Measurements from ENCODE around the gene HIGD2A.

HIGD2A gene

GRCh38 chr5:176382721-176383120 is 5.8 kb upstream of the HIGD2A start:
- no peak for DNase-seq (ENCODE audit: low read depth)
- TF ChIP-seq CTCF (IDR thresholded peaks at IDR 0.05; ENCODE audit: control insufficient read depth, insufficient read depth, low read depth, low read length, missing control alignments): no peak
- no peak overlapping the region for H3K4me3 ChIP-seq (ENCODE audit: control insufficient read depth, low read depth, low read length)

GRCh38 chr5:176383248-176383905 is 5.2 kb upstream of the HIGD2A start:
- no peak for DNase-seq (ENCODE audit: low read depth)
- no peak overlapping the region for H3K4me3 ChIP-seq (ENCODE audit: control insufficient read depth, low read depth, low read length)
- TF ChIP-seq CTCF (IDR thresholded peaks at IDR 0.05; ENCODE audit: control insufficient read depth, insufficient read depth, low read depth, low read length, missing control alignments): no peak

DNA sequence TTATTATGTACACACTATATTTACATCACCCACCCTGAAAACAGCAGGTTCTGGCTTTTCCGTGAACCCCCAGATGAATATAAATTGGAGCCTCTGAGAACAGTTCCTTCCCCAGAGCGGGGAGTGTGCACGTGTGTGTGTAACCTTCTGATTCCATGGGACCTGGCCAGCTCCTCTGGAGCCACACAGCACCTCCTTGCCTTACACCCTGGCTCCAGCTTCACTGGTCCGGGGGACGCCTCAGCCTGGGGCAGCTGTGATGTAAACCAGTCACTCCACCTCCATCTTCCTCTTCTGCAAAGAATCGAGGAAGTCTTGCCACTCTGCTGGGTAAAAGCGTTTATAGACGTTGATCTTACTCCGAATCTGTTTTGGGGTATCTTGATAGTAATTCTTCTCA is 4.6 kb upstream of the HIGD2A start:
- no peak for DNase-seq (ENCODE audit: low read depth)
- TF ChIP-seq CTCF (IDR thresholded peaks at IDR 0.05; ENCODE audit: control insufficient read depth, insufficient read depth, low read depth, low read length, missing control alignments): no peak
- no peak overlapping the region for H3K4me3 ChIP-seq (ENCODE audit: control insufficient read depth, low read depth, low read length)

GRCh38 chr5:176384366-176384930 is 4.1 kb upstream of the HIGD2A start:
- H3K4me3 ChIP-seq (ENCODE audit: control insufficient read depth, low read depth, low read length): no peak overlapping the region
- DNase-seq (ENCODE audit: low read depth): no peak
- no peak for TF ChIP-seq CTCF (IDR thresholded peaks at IDR 0.05; ENCODE audit: control insufficient read depth, insufficient read depth, low read depth, low read length, missing control alignments)

DNA sequence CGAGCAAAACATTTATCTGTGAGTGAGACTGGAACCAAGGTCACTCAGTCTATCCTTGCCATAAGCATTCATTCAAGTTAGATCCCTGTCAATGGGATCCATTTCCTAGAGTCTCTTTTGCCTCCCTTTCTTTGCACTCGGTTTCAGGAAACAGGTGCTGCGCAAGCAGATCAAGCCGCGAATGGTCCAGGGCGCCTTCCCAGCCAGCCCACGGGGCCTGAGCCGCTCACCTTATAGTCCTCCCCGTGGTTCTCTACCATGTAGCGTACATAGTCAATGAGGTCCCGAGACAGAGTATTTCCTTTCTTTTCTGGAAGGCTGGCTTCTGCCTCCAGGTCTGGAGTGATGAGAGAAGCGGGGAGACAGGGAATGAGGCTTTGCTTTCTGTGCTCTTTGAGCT is 3.6 kb upstream of the HIGD2A start:
- DNase-seq (ENCODE audit: low read depth): no peak
- no peak for TF ChIP-seq CTCF (IDR thresholded peaks at IDR 0.05; ENCODE audit: control insufficient read depth, insufficient read depth, low read depth, low read length, missing control alignments)
- H3K4me3 ChIP-seq (ENCODE audit: control insufficient read depth, low read depth, low read length): no peak overlapping the region

DNA sequence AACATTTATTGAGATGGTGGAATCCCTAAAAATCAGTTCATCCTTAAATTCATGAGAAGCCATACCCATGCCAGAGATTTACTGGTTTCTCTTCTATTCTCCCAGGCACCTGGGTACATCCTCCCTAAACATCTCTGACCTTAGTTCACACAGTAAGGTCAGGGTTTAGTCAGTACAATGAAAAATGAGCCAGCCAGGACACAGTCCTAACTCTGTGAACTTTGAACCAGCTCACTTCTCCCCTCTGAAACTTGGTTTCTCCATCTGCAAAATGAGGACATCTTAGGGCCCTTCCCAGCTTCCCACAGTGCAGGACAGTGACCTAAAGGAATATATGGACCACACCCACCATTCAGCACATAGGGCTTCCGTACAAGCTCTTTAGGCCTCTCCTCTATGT is 2.1 kb upstream of the HIGD2A start:
- no peak for TF ChIP-seq CTCF (IDR thresholded peaks at IDR 0.05; ENCODE audit: control insufficient read depth, insufficient read depth, low read depth, low read length, missing control alignments)
- no peak for DNase-seq (ENCODE audit: low read depth)
- no peak overlapping the region for H3K4me3 ChIP-seq (ENCODE audit: control insufficient read depth, low read depth, low read length)
